GM19240 (cell line): ENCODE results near the gene RBMY1J.
"Not testable (repeated sequence)": the region's sequence is repeated elsewhere in the genome, so short reads cannot be mapped to it uniquely, and the experiment has no call there.

Experiments
- DNase-seq: peaks from one replicate; pipeline ENCODE4 v3.0.0; 2011; ENCODE audit warnings: low spot score; ENCODE audit not compliant: insufficient read length

RBMY1J gene

GRCh38 chrY:22403110-22403509 is at the start of gene RBMY1J:
TSS of gene RBMY1J (plus strand) at chrY:22403410. CDS start at chrY:22405448, 2,038 bp downstream.
- DNase-seq, result not testable (repeated sequence)

DNA sequence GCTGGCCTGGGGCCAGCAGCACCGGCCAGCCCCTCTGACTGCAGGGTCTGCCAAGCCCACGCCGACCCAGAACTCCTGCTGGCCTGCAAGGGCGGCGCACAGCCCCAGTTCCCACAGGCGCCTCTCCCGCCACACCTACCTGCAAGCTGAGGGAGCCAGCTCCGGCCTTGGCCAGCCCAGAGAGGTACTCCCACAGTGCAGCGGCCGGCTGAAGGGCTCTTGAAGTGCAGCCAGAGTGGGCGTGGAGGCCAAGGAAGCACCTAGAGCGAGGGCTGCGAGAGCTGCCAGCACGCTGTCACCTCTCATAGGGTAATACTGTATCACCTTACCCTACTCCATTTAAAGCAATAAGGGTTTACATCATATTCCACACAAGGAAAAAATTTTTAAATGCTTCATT is 35.8 kb upstream of the RBMY1J start:
- no peak for DNase-seq

DNA sequence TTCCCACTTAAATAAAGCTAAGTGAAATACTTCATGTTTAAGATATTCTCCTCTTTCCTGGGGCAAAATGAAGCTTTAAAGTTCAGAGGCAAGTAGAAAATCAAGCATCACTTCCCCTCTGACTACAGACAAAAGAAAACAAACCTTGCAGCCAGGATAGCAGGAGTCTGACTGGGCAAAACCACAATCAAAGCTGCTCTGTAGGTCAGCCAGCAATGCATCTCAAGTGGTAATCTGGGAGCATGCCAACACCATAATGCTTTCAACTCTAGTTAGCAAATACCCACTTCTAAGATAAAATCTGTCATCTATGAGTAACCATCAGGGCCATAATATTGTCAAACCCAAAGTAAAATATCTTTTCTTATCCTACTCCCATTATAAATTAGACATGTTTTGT is 32.6 kb upstream of the RBMY1J start:
- no peak for DNase-seq

DNA sequence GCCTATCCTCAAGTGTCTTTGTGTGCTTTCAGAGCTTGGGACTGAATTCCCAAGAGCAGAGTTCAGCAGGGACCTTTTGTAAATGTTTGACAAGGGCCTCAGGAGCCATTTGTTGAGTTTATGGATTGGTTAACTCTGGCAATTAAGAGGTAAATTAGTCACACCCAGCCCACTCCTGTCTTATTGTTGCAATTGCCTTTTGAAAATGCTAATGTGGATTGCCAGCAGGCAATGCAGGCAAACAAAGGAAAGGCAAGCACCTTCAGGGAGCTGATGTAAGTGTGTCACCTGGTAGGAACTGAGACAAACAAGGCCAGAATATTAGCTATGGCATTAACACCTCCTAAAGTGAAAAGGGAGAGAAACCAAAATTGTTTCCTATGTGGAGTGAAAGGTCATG is 29.7 kb upstream of the RBMY1J start:
- no peak for DNase-seq

DNA sequence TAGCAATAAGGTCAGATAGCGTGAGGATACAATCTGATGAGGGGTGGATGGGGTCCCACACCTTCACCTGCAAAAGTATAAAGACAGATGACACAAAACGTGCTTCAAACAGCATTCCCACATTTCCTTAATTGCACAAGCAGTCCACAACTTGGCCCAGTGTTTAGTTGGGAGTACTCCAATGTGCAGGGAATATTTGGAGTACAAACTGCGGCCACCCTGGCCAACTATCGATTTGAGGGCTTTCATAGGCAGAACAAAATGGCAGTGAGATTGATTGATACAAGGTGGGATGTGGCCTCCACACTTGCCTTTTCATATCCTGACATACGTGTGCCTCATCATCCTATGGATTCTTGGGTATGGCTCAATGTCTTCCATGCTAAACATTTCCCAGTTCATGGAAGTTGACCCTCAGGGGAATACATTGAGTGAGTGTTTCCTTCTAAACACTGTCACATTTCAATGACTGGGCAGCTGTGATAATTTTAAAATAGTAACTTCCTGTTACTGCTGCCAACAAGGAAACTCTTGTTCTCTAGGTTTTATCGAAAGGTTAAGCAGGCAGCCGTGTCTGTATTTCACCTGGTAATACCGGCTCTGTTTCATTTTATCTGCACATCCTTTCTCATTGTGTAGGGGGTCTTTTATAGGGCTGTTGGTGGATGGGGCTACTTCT is 41.6 kb downstream of the RBMY1J start:
- DNase-seq, result not testable (repeated sequence)

DNA sequence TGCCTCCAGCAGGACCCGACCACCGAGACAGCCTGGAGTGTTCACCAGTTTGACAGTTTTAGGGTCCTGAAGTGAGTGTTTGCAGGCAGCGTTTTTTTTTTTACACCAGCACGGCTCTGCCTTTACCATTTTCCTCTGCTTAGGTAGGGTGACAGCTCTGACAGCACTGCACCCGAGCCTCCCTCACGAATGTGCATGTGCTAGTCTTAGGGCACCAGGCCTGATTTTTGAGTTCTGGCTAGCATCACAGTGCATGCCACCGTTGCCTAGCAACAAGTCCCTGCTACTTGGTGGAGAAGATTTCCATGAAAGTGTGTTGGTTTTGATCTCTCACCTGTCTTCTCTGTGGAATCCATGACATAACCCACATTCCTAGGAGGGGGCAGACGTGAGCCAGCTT is 52.3 kb downstream of the RBMY1J start:
- DNase-seq, result not testable (repeated sequence)

GRCh38 chrY:22461962-22462361 is 58.8 kb downstream of the RBMY1J start:
- DNase-seq, result not testable (repeated sequence)
